Measurements from ENCODE around the gene BRD3.
"Not testable (repeated sequence)": the region's sequence is repeated elsewhere in the genome, so short reads cannot be mapped to it uniquely, and the experiment has no call there.

The BRD3 gene

GRCh38 chr9:133990366-133991213 is 77.2 kb downstream of the BRD3 start:
- DNase-seq, result no peak

GRCh38 chr9:133989625-133990365 is 78.0 kb downstream of the BRD3 start:
- DNase-seq, result no peak

- not testable (repeated sequence) for DNase-seq
Measured at GRCh38 chr9:133988771-133989170, 79.1 kb downstream of the BRD3 start.

- no peak for DNase-seq
Measured at GRCh38 chr9:133987946-133988665, 79.7 kb downstream of the BRD3 start.

- DNase-seq, result no peak
Measured at GRCh38 chr9:133987446-133987788, 80.4 kb downstream of the BRD3 start.

GRCh38 chr9:133986774-133987445 is 80.9 kb downstream of the BRD3 start:
- DNase-seq, result no peak

- DNase-seq, result no peak
Measured at GRCh38 chr9:133986061-133986460, 81.8 kb downstream of the BRD3 start.

- no peak for DNase-seq
Measured at GRCh38 chr9:133982971-133983720, 84.7 kb downstream of the BRD3 start.

- no peak for DNase-seq
Measured at GRCh38 chr9:133981958-133982681, 85.7 kb downstream of the BRD3 start.

- no peak for DNase-seq
Measured at GRCh38 chr9:133981589-133981957, 86.3 kb downstream of the BRD3 start.

- DNase-seq, result peak; percentile 48
Measured at GRCh38 chr9:133980864-133981588, 86.8 kb downstream of the BRD3 start.
